Measurements from ENCODE around the gene TMEM212. TPM values are rescaled to one million over a fixed set of nuclear protein-coding genes. Genes with fewer than 3 reads are reported as not detected.

TMEM212 gene
- total and polyA plus RNA-seq, 2 of the 13 experiments (the other 11 are each of a cell fraction or from before 2014, with no cell fraction given): not detected

GRCh38 chr3:171806200-171807128 lies 36.7 kb upstream of the TMEM212 start (continued):
- TF ChIP-seq ZNF646 (CRISPR knock-in tag; IDR thresholded peaks at IDR 0.05): peak; percentile 87
- TF ChIP-seq GTF2F1 (IDR thresholded peaks at IDR 0.05; ENCODE audit: low read length): no peak
- no peak for TF ChIP-seq IKZF1 (IDR thresholded peaks at IDR 0.05)
- peak; percentile 92 for TF ChIP-seq DPF2 (CRISPR knock-in tag; IDR thresholded peaks at IDR 0.05; ENCODE audit: borderline replicate concordance, low read depth)
- peak; percentile 94; the same call in 1 of the 2 replicates for TF ChIP-seq RCOR2 (CRISPR knock-in tag; IDR thresholded peaks at IDR 0.05)
- TF ChIP-seq PHF5A (CRISPR knock-in tag; IDR thresholded peaks at IDR 0.05; ENCODE audit: low read depth, unreplicated experiment): no peak
- no peak for TF ChIP-seq PAX8 (CRISPR knock-in tag; IDR thresholded peaks at IDR 0.05; ENCODE audit: borderline replicate concordance)
- TF ChIP-seq ZBTB43 (CRISPR knock-in tag; conservative IDR thresholded peaks at IDR 0.05): peak; percentile 90
- peak; percentile 32; the same call in 1 of the 2 replicates for TF ChIP-seq NR2C2 (CRISPR knock-in tag; IDR thresholded peaks at IDR 0.05; ENCODE audit: borderline replicate concordance)
- no peak for TF ChIP-seq PAF1 (CRISPR knock-in tag; IDR thresholded peaks at IDR 0.05)
- TF ChIP-seq ZNF747 (CRISPR knock-in tag; IDR thresholded peaks at IDR 0.05; ENCODE audit: borderline replicate concordance): peak; percentile 62; the same call in 1 of the 2 replicates
- 0 out of 2 replicates have a peak, but pooled peaks have one; percentile 49 for TF ChIP-seq ZBTB2 (CRISPR knock-in tag; IDR thresholded peaks at IDR 0.05; ENCODE audit: low read depth)
- peak; percentile 51; the same call in 1 of the 2 replicates for TF ChIP-seq POGK (CRISPR knock-in tag; conservative IDR thresholded peaks at IDR 0.05)
- 0 out of 2 replicates have a peak, but pooled peaks have one; percentile 34 for TF ChIP-seq ZNF264 (CRISPR knock-in tag; IDR thresholded peaks at IDR 0.05)
- TF ChIP-seq YY1 (IDR thresholded peaks at IDR 0.05; ENCODE audit: insufficient read depth, insufficient replicate concordance, low read depth, low read length): peak; percentile 62
- TF ChIP-seq ZNF205 (CRISPR knock-in tag; IDR thresholded peaks at IDR 0.05): no peak
- TF ChIP-seq SETDB1 (CRISPR knock-in tag; IDR thresholded peaks at IDR 0.05; ENCODE audit: borderline replicate concordance): no peak

Measured in HepG2 (cell line).